GM18505 (cell line): ENCODE measurements around the gene POLR3B.

Experiments used
- ATAC-seq: cut with Tn5 transposase; IDR thresholded peaks from one replicate; pipeline ENCODE4 v1.9.1; 2021; ENCODE audit not compliant: unreplicated experiment
- POLR2A ChIP-seq: IDR thresholded peaks from 4 replicates; pipeline ENCODE4 v1.6.1; 2011; ENCODE audit warnings: borderline replicate concordance; ENCODE audit not compliant: insufficient read depth, insufficient read length; ENCODE audit errors: extremely low read depth

POLR3B gene

GRCh38 chr12:106329231-106329982 is 28.1 kb upstream of the POLR3B start:
- no peak for TF ChIP-seq POLR2A
- no peak for ATAC-seq

GRCh38 chr12:106331599-106331998 is 25.9 kb upstream of the POLR3B start:
- ATAC-seq: no peak
- no peak for TF ChIP-seq POLR2A

GRCh38 chr12:106332536-106332935 is 25.0 kb upstream of the POLR3B start:
- ATAC-seq: no peak
- TF ChIP-seq POLR2A: no peak

- no peak for ATAC-seq
- TF ChIP-seq POLR2A: no peak
Measured at GRCh38 chr12:106333010-106333409, 24.5 kb upstream of the POLR3B start.

- no peak for TF ChIP-seq POLR2A
- ATAC-seq: no peak
Measured at GRCh38 chr12:106333756-106334155, 23.8 kb upstream of the POLR3B start.

GRCh38 chr12:106341086-106341877 is 16.3 kb upstream of the POLR3B start:
- TF ChIP-seq POLR2A: no peak
- ATAC-seq: no peak

GRCh38 chr12:106342397-106343213 is 14.9 kb upstream of the POLR3B start:
- ATAC-seq: no peak
- TF ChIP-seq POLR2A: no peak

GRCh38 chr12:106343214-106343528 is 14.4 kb upstream of the POLR3B start:
- no peak for TF ChIP-seq POLR2A
- ATAC-seq: no peak

GRCh38 chr12:106344131-106344530 is 13.4 kb upstream of the POLR3B start:
- ATAC-seq: no peak
- no peak for TF ChIP-seq POLR2A

GRCh38 chr12:106345746-106346145 is 11.8 kb upstream of the POLR3B start:
- no peak for TF ChIP-seq POLR2A
- no peak for ATAC-seq

GRCh38 chr12:106348411-106348810 is 9.1 kb upstream of the POLR3B start:
- no peak for ATAC-seq
- TF ChIP-seq POLR2A: no peak

GRCh38 chr12:106353175-106353574 is 4.4 kb upstream of the POLR3B start:
- no peak for TF ChIP-seq POLR2A
- ATAC-seq: no peak

- peak; percentile 4 for ATAC-seq
- no peak for TF ChIP-seq POLR2A
Measured at GRCh38 chr12:106358396-106359241, 1.1 kb downstream of the POLR3B start.

GRCh38 chr12:106359646-106360399 is 2.3 kb downstream of the POLR3B start:
- ATAC-seq: no peak
- TF ChIP-seq POLR2A: no peak
